ENCODE data around the gene ADK. TPM values are rescaled to one million over a fixed set of nuclear protein-coding genes. Genes with fewer than 3 reads are reported as not detected.
A peak's percentile ranks its signal among the peaks of the same experiment; 100 is the strongest.

Gene ADK
- total RNA-seq, 1 donor from 2014 or later: 39.4 TPM

DNA sequence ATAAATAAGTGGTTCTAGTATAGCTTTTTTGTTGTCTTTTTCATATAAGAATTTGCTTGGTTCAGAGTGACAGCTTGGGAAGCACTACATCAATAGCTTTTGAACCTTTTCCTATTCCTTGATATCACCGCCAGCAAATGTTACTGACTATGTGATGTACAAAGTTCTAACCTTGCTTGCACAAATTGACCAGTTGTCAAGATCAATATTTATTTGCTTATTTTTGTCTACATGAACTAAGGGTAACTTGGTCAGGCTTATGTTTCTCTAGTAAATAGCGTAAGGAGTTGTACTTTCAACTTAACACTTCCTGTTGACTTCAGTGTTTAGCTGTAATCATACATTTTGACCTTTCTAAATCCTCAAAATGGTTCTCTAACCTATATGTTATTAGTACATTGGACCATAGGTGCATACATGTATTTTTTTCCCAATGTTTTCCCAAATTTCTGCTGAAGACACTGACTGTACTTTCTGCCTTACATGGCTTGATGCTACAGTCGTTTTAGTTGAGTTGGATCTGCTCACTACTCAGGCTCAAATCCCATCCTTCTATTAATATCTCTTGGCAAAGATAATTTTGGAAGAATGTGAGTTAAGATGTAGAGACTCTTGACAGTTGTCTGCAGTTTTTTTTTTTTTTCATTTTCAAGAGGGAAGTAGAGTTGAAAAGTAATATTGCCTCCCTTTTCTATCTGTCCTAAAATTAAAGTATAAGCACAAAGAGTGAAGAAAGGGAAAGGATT is 436.3 kb downstream of the ADK start:
- no peak overlapping the region for H3K4me3 ChIP-seq (ENCODE audit: low read depth, low read length)
- TF ChIP-seq, protein P1, sequence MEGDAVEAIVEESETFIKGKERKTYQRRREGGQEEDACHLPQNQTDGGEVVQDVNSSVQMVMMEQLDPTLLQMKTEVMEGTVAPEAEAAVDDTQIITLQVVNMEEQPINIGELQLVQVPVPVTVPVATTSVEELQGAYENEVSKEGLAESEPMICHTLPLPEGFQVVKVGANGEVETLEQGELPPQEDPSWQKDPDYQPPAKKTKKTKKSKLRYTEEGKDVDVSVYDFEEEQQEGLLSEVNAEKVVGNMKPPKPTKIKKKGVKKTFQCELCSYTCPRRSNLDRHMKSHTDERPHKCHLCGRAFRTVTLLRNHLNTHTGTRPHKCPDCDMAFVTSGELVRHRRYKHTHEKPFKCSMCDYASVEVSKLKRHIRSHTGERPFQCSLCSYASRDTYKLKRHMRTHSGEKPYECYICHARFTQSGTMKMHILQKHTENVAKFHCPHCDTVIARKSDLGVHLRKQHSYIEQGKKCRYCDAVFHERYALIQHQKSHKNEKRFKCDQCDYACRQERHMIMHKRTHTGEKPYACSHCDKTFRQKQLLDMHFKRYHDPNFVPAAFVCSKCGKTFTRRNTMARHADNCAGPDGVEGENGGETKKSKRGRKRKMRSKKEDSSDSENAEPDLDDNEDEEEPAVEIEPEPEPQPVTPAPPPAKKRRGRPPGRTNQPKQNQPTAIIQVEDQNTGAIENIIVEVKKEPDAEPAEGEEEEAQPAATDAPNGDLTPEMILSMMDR (conservative IDR thresholded peaks at IDR 0.05; ENCODE audit: low read depth, low read length): no peak
- no peak for DNase-seq (ENCODE audit: low read depth)

DNA sequence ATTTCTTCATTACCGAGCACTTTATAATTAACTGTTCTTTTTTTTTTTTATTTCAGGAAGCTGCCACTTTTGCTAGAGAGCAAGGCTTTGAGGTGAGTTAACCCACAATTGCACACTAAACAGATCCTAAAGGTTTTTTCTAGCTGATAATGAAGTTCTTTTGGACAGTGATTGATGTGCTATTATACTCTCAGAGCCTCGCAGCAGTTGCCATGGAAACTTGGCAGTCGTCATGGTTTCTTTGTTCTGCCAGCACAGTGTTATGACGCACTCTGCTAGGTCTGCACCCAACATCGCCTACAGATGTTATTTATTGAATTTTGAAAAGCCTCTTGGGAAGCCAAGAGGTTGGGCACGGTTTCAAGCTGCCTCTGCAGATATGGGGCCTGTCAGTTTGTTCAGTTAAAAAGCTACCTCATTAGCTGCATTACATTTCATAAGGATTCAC is 438.2 kb downstream of the ADK start:
- peak; percentile 18 for DNase-seq (ENCODE audit: low read depth)
- no peak overlapping the region for H3K4me3 ChIP-seq (ENCODE audit: low read depth, low read length)
- TF ChIP-seq, protein P1 (conservative IDR thresholded peaks at IDR 0.05; ENCODE audit: low read depth, low read length): no peak

DNA sequence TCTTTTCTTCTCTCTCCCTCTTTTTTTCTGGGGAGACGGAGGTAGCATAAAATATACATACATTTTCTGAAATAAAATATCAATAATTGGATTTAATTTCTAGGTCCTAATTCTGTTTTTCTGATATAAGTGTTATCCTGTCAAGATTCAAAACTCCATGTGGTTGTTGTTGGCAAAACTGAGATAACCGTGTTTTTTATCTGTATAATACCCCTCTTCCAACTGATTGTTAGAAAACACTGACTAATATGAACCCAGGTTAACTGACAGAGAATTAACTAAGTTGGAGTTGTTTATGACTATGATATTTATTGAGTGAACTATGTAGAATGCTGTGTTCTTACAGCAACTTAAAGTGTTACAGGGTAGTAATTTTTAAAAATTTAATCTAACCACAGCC is 438.8 kb downstream of the ADK start:
- TF ChIP-seq, protein P1 (conservative IDR thresholded peaks at IDR 0.05; ENCODE audit: low read depth, low read length): no peak
- DNase-seq (ENCODE audit: low read depth): no peak
- no peak overlapping the region for H3K4me3 ChIP-seq (ENCODE audit: low read depth, low read length)

DNA sequence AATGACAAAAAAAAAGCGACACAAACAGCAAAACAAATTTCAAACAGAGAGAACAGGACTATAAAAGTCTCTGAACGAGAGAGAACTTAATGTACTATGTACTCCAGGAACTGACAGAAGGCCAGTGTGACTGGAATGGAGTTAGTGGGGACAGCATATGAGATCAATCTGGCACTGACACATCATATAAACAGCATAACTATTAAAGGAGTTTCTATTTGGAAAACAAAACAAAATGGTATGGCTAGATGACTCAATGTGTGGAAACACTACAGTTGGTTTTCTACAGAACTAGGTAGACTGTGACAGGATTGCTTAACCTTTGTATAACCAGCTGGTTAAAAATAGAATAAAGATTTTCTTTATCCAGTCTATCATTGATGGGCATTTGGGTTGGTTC is 442.4 kb downstream of the ADK start:
- peak; percentile 27 for DNase-seq (ENCODE audit: low read depth)
- H3K4me3 ChIP-seq (ENCODE audit: low read depth, low read length): no peak overlapping the region

GRCh38 chr10:74596713-74597112 is 445.7 kb downstream of the ADK start:
- TF ChIP-seq, protein P1 (conservative IDR thresholded peaks at IDR 0.05; ENCODE audit: low read depth, low read length): no peak
- no peak overlapping the region for H3K4me3 ChIP-seq (ENCODE audit: low read depth, low read length)
- no peak for DNase-seq (ENCODE audit: low read depth)

More for the DNA sequence above, 442.4 kb downstream of the ADK start:
- TF ChIP-seq, protein P1 (conservative IDR thresholded peaks at IDR 0.05; ENCODE audit: low read depth, low read length): no peak

GRCh38 chr10:74598891-74599566 is 448.0 kb downstream of the ADK start:
- TF ChIP-seq, protein P1 (conservative IDR thresholded peaks at IDR 0.05; ENCODE audit: low read depth, low read length): no peak
- H3K4me3 ChIP-seq (ENCODE audit: low read depth, low read length): no peak overlapping the region
- DNase-seq (ENCODE audit: low read depth): no peak

Measured in epithelial cell of proximal tubule (primary cell).